ENCODE results near the gene SNRK. TPM values are rescaled to one million over a fixed set of nuclear protein-coding genes. Genes with fewer than 3 reads are reported as not detected.

SNRK gene
- total RNA-seq, 1 experiment from 2014 or later = 11.8 TPM

- TF ChIP-seq, protein P1, sequence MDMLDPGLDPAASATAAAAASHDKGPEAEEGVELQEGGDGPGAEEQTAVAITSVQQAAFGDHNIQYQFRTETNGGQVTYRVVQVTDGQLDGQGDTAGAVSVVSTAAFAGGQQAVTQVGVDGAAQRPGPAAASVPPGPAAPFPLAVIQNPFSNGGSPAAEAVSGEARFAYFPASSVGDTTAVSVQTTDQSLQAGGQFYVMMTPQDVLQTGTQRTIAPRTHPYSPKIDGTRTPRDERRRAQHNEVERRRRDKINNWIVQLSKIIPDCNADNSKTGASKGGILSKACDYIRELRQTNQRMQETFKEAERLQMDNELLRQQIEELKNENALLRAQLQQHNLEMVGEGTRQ (CRISPR knock-in tag; IDR thresholded peaks at IDR 0.05) = no peak
- TF ChIP-seq, protein P2, sequence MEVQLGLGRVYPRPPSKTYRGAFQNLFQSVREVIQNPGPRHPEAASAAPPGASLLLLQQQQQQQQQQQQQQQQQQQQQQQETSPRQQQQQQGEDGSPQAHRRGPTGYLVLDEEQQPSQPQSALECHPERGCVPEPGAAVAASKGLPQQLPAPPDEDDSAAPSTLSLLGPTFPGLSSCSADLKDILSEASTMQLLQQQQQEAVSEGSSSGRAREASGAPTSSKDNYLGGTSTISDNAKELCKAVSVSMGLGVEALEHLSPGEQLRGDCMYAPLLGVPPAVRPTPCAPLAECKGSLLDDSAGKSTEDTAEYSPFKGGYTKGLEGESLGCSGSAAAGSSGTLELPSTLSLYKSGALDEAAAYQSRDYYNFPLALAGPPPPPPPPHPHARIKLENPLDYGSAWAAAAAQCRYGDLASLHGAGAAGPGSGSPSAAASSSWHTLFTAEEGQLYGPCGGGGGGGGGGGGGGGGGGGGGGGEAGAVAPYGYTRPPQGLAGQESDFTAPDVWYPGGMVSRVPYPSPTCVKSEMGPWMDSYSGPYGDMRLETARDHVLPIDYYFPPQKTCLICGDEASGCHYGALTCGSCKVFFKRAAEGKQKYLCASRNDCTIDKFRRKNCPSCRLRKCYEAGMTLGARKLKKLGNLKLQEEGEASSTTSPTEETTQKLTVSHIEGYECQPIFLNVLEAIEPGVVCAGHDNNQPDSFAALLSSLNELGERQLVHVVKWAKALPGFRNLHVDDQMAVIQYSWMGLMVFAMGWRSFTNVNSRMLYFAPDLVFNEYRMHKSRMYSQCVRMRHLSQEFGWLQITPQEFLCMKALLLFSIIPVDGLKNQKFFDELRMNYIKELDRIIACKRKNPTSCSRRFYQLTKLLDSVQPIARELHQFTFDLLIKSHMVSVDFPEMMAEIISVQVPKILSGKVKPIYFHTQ (CRISPR knock-in tag; IDR thresholded peaks at IDR 0.05) = no peak
- TF ChIP-seq, protein P3, sequence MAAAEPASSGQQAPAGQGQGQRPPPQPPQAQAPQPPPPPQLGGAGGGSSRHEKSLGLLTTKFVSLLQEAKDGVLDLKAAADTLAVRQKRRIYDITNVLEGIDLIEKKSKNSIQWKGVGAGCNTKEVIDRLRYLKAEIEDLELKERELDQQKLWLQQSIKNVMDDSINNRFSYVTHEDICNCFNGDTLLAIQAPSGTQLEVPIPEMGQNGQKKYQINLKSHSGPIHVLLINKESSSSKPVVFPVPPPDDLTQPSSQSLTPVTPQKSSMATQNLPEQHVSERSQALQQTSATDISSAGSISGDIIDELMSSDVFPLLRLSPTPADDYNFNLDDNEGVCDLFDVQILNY (CRISPR knock-in tag; IDR thresholded peaks at IDR 0.05) = no peak
Measured at GRCh38 chr3:43243590-43244587, 42.5 kb upstream of the SNRK start (continued).

- POLR2A ChIA-PET = no interaction called here
- peaks cover 29% of the 10 kb centered on the region for H3K9me3 Mint-ChIP-seq
- no peak for DNase-seq (ENCODE audit: low spot score)
- peaks cover 3% of the 10 kb centered on the region; the same call in 1 of the 2 replicates for H3K36me3 Mint-ChIP-seq
- H3K4me1 Mint-ChIP-seq = peaks cover 18% of the 10 kb centered on the region
- CTCF ChIA-PET = interaction anchor here (1.7 kb wide), 1 partner anchor 21 kb away, joined by 4 read pairs; no protein-coding TSS in a partner anchor
- TF ChIP-seq E2F4 (CRISPR knock-in tag; IDR thresholded peaks at IDR 0.05; ENCODE audit: borderline replicate concordance, low read depth) (no peak), NR2C2 (CRISPR knock-in tag; IDR thresholded peaks at IDR 0.05) (no peak), HMGA2 (CRISPR knock-in tag; IDR thresholded peaks at IDR 0.05) (no peak), OVOL2 (CRISPR knock-in tag; IDR thresholded peaks at IDR 0.05; ENCODE audit: borderline replicate concordance) (no peak), ZNF416 (CRISPR knock-in tag; IDR thresholded peaks at IDR 0.05) (no peak)
- TF ChIP-seq, protein P4, sequence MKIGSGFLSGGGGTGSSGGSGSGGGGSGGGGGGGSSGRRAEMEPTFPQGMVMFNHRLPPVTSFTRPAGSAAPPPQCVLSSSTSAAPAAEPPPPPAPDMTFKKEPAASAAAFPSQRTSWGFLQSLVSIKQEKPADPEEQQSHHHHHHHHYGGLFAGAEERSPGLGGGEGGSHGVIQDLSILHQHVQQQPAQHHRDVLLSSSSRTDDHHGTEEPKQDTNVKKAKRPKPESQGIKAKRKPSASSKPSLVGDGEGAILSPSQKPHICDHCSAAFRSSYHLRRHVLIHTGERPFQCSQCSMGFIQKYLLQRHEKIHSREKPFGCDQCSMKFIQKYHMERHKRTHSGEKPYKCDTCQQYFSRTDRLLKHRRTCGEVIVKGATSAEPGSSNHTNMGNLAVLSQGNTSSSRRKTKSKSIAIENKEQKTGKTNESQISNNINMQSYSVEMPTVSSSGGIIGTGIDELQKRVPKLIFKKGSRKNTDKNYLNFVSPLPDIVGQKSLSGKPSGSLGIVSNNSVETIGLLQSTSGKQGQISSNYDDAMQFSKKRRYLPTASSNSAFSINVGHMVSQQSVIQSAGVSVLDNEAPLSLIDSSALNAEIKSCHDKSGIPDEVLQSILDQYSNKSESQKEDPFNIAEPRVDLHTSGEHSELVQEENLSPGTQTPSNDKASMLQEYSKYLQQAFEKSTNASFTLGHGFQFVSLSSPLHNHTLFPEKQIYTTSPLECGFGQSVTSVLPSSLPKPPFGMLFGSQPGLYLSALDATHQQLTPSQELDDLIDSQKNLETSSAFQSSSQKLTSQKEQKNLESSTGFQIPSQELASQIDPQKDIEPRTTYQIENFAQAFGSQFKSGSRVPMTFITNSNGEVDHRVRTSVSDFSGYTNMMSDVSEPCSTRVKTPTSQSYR (CRISPR knock-in tag; IDR thresholded peaks at IDR 0.05) = no peak
- H3K27ac Mint-ChIP-seq = no peak overlapping the region
- H3K27me3 Mint-ChIP-seq (ENCODE audit: low read depth) = peaks cover 6% of the 10 kb centered on the region
- no peak for ATAC-seq
- H3K4me3 Mint-ChIP-seq = no peak overlapping the region
Measured at GRCh38 chr3:43244694-43245093, 41.6 kb upstream of the SNRK start.

GRCh38 chr3:43246976-43247375 is 39.4 kb upstream of the SNRK start:
- H3K27ac Mint-ChIP-seq = no peak overlapping the region
- DNase-seq (ENCODE audit: low spot score) = no peak
- no peak for TF ChIP-seq GABPB1 (CRISPR knock-in tag; IDR thresholded peaks at IDR 0.05)
- TF ChIP-seq SMAD3 (CRISPR knock-in tag; IDR thresholded peaks at IDR 0.05; ENCODE audit: borderline replicate concordance) = no peak
- TF ChIP-seq CREM (CRISPR knock-in tag; IDR thresholded peaks at IDR 0.05) = no peak
- TF ChIP-seq CDX4 (CRISPR knock-in tag; IDR thresholded peaks at IDR 0.05; ENCODE audit: borderline replicate concordance) = no peak
- TF ChIP-seq ZNF317 (CRISPR knock-in tag; IDR thresholded peaks at IDR 0.05; ENCODE audit: borderline replicate concordance, low read depth) = no peak
- no peak for TF ChIP-seq E2F4 (CRISPR knock-in tag; IDR thresholded peaks at IDR 0.05; ENCODE audit: borderline replicate concordance, low read depth)
- TF ChIP-seq ZBTB43 (CRISPR knock-in tag; IDR thresholded peaks at IDR 0.05) = no peak
- TF ChIP-seq NFATC4 (CRISPR knock-in tag; IDR thresholded peaks at IDR 0.05) = no peak
- no peak for TF ChIP-seq ELF4 (CRISPR knock-in tag; IDR thresholded peaks at IDR 0.05; ENCODE audit: low read depth)

More at GRCh38 chr3:43246976-43247375, 39.4 kb upstream of the SNRK start:
- Mint-ChIP-seq H3K27me3 (ENCODE audit: low read depth) (peaks cover 6% of the 10 kb centered on the region), H3K9me3 (peaks cover 25% of the 10 kb centered on the region), H3K4me3 (no peak overlapping the region), H3K36me3 (no peaks in the 10 kb centered on the region), H3K4me1 (peaks cover 28% of the 10 kb centered on the region)
- peak; percentile 59 for ATAC-seq
- CTCF ChIA-PET = interaction anchor here (0.9 kb wide), 1 partner anchor 285 kb away, joined by 3 read pairs; no protein-coding TSS in a partner anchor
- POLR2A ChIA-PET = no interaction called here

All from WTC11 (cell line).